Mesendoderm (in vitro differentiated cells): ENCODE data around the gene PKNOX1.
"Not testable (repeated sequence)": the region's sequence is repeated elsewhere in the genome, so short reads cannot be mapped to it uniquely, and the experiment has no call there.

Experiments used
- DNase-seq: peaks from one replicate; pipeline ENCODE4 v3.0.0; 2013
- H2AK5ac ChIP-seq: 2 replicates; pipeline ENCODE4 v1.6.1; 2013; ENCODE audit warnings: low read length, inconsistent platforms
- H2BK120ac ChIP-seq: 2 replicates; pipeline ENCODE4 v1.6.1; 2013; ENCODE audit warnings: low read depth, mild to moderate bottlenecking, low read length, moderate library complexity, mixed read lengths
- H2BK15ac ChIP-seq: replicated peaks from 2 replicates; pipeline ENCODE4 v1.6.1; 2013; ENCODE audit warnings: low read depth, mild to moderate bottlenecking, moderate library complexity
- H2BK5ac ChIP-seq: 2 replicates; pipeline ENCODE4 v1.6.1; 2013; ENCODE audit warnings: low read length, inconsistent platforms
- H3K18ac ChIP-seq: 2 replicates; pipeline ENCODE4 v1.6.1; 2013; ENCODE audit warnings: mild to moderate bottlenecking, low read length, mixed read lengths
- H3K23ac ChIP-seq: one replicate; pipeline ENCODE4 v1.6.1; 2013; ENCODE audit warnings: low read length
- H3K27ac ChIP-seq: 2 replicates; pipeline ENCODE4 v1.5.1; 2013; ENCODE audit warnings: low read depth, mild to moderate bottlenecking, inconsistent platforms, low read length, moderate library complexity
- H3K27me3 ChIP-seq: 2 replicates; pipeline ENCODE4 v1.6.1; 2013; ENCODE audit warnings: low read length, control low read depth, mild to moderate bottlenecking, inconsistent platforms; ENCODE audit not compliant: insufficient read depth, poor library complexity
- H3K36me3 ChIP-seq: 2 replicates; pipeline ENCODE4 v1.6.1; 2013; ENCODE audit warnings: low read length, inconsistent platforms; ENCODE audit not compliant: control insufficient read depth, insufficient read depth
- H3K4ac ChIP-seq: one replicate; pipeline ENCODE4 v1.6.1; 2013; ENCODE audit warnings: low read depth, mild to moderate bottlenecking, low read length, moderate library complexity
- H3K4me1 ChIP-seq: 2 replicates; pipeline ENCODE4 v1.6.1; 2013; ENCODE audit warnings: low read depth, low read length, inconsistent platforms; ENCODE audit not compliant: control insufficient read depth
- H3K4me2 ChIP-seq: 2 replicates; pipeline ENCODE4 v1.6.1; 2013; ENCODE audit warnings: low read length
- H3K4me3 ChIP-seq: 2 replicates; pipeline ENCODE4 v1.5.1; 2013; ENCODE audit warnings: mild to moderate bottlenecking, low read length
- H3K56ac ChIP-seq: one replicate; pipeline ENCODE4 v1.6.1; 2013; ENCODE audit warnings: low read length
- H3K79me1 ChIP-seq: 2 replicates; pipeline ENCODE4 v1.6.1; 2013; ENCODE audit warnings: low read length, inconsistent platforms
- H3K79me2 ChIP-seq: 2 replicates; pipeline ENCODE4 v1.6.1; 2013; ENCODE audit warnings: mild to moderate bottlenecking, low read length; ENCODE audit not compliant: control insufficient read depth, insufficient read depth
- H3K9ac ChIP-seq: 2 replicates; pipeline ENCODE4 v1.6.1; 2013; ENCODE audit warnings: low read length, inconsistent platforms
- H4K5ac ChIP-seq: one replicate; pipeline ENCODE4 v1.6.1; 2013; ENCODE audit warnings: low read length
- H4K8ac ChIP-seq: one replicate; pipeline ENCODE4 v1.6.1; 2013; ENCODE audit warnings: low read depth, mild to moderate bottlenecking, control low read depth, low read length, moderate library complexity
- WGBS: extraction: QIAGEN DNeasy Blood & Tissue Kit; methylation state at CpG from one replicate; pipeline ENCODE4 v1.1.7; 2013; ENCODE audit warnings: low lambda C conversion rate, missing lambda C conversion rate; ENCODE audit not compliant: insufficient coverage; ENCODE audit errors: extremely low coverage; 5-methylcytosine and 5-hydroxymethylcytosine counted together

The PKNOX1 gene

DNA sequence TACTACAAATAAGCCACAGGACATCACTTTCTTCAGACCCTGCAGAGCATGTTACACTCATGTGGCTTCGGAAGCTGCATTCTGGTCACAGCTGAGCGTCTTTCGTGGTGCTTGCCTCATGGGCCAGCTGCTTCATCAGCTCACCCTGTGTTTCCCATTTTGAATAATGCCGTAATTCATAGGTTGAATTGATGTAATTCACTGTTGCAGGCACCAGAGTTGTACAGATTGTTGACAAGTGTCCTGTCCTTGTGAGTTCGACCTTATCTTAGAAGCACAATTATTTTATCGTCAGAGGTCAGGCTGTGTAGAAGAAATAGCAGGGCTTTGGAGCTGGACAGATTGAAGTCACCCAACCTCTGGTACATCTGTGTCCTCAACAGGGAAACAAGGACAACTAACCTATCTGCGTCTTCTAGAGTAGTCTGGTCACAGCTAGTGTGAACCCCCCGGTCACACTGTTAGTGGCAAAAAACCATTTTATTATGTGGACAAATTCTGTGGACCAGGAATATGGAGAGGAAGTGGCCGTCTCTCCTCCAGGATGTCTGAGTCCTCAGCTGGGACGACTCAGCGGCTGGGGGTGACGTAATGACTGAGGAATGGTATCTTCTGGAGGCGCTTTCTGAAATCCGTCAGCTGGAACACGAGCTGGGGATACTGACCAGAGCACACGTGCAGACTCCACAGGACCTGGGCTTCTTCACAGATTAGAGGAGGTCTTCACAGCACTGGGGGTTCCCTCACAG is 17.8 kb downstream of the PKNOX1 start:
- Histone ChIP-seq H3K4me3 (no peak overlapping the region), H2AK5ac (no peak overlapping the region), H3K56ac (peak overlapping the region; percentile 35), H3K27ac (no peak overlapping the region), H3K36me3 (peaks cover 1% of the 10 kb centered on the region), H3K23ac (no peak overlapping the region), H4K8ac (no peak overlapping the region), H3K18ac (no peak overlapping the region), H4K5ac (no peak overlapping the region), H3K4me2 (no peak overlapping the region), H2BK15ac (no peak overlapping the region), H2BK5ac (no peak overlapping the region), H3K9ac (no peak overlapping the region), H2BK120ac (no peak overlapping the region), H3K79me2 (no peaks in the 10 kb centered on the region), H3K27me3 (no peaks in the 10 kb centered on the region), H3K4ac (peak overlapping the region; percentile 56), H3K79me1 (peaks cover 5% of the 10 kb centered on the region), H3K4me1 (peaks cover 3% of the 10 kb centered on the region)
- peak; percentile 86 for DNase-seq
- WGBS: no CpG with 5 or more reads among the region's 16 CpGs

- Histone ChIP-seq H3K27me3 (no peaks in the 10 kb centered on the region), H3K23ac (no peak overlapping the region), H2BK120ac (no peak overlapping the region), H3K56ac (peak overlapping the region; percentile 76), H3K18ac (no peak overlapping the region), H2BK15ac (no peak overlapping the region), H3K79me1 (peaks cover 5% of the 10 kb centered on the region), H3K36me3 (peaks cover 1% of the 10 kb centered on the region), H4K5ac (no peak overlapping the region), H4K8ac (no peak overlapping the region), H3K4me2 (no peak overlapping the region), H2BK5ac (peak overlapping the region; percentile 51), H3K4me3 (no peak overlapping the region), H3K79me2 (no peaks in the 10 kb centered on the region), H3K27ac (no peak overlapping the region), H3K4me1 (peaks cover 3% of the 10 kb centered on the region), H3K4ac (no peak overlapping the region), H3K9ac (peak overlapping the region; percentile 19), H2AK5ac (peak overlapping the region; percentile 45)
- DNase-seq: peak; percentile 38
- WGBS: no CpG with 5 or more reads among the region's 16 CpGs
Measured at GRCh38 chr21:42993051-42993712, 18.8 kb downstream of the PKNOX1 start.

DNA sequence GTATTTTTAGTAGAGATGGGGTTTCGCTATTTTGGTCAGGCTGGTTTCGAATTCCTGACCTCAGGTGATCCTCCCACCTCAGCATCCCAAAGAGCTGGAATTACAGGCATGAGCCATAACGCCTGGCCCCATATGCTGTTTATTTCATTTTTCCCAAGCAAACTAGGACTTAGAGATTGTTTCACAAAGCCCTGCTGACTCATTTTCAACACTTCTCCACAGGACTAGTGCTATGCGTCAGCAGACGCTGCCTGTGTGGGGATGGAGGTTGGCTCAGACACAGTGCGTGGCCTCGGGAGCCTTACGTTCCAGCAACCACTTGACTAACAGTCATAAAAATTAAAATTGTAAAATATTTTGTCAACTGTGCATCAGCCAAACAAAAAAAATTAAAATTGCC is 22.7 kb downstream of the PKNOX1 start:
- no peak overlapping the region for H3K56ac ChIP-seq
- no peak overlapping the region for H3K4me2 ChIP-seq
- no peak overlapping the region for H3K23ac ChIP-seq
- H3K27me3 ChIP-seq: no peaks in the 10 kb centered on the region
- no peak overlapping the region for H3K4me3 ChIP-seq
- peaks cover 1% of the 10 kb centered on the region for H3K36me3 ChIP-seq
- H4K8ac ChIP-seq: no peak overlapping the region
- no peak overlapping the region for H4K5ac ChIP-seq
- no peak overlapping the region for H2BK5ac ChIP-seq
- peaks cover 3% of the 10 kb centered on the region for H3K4me1 ChIP-seq
- no CpG with 5 or more reads among the region's 8 CpGs for WGBS
- H2BK120ac ChIP-seq: no peak overlapping the region
- H3K79me1 ChIP-seq: peaks cover 4% of the 10 kb centered on the region
- no peak overlapping the region for H3K18ac ChIP-seq
- H3K27ac ChIP-seq: no peak overlapping the region
- H2BK15ac ChIP-seq: no peak overlapping the region
- H3K4ac ChIP-seq: no peak overlapping the region
- no peak overlapping the region for H2AK5ac ChIP-seq
- no peak overlapping the region for H3K9ac ChIP-seq
- DNase-seq: no peak
- H3K79me2 ChIP-seq: no peaks in the 10 kb centered on the region

DNA sequence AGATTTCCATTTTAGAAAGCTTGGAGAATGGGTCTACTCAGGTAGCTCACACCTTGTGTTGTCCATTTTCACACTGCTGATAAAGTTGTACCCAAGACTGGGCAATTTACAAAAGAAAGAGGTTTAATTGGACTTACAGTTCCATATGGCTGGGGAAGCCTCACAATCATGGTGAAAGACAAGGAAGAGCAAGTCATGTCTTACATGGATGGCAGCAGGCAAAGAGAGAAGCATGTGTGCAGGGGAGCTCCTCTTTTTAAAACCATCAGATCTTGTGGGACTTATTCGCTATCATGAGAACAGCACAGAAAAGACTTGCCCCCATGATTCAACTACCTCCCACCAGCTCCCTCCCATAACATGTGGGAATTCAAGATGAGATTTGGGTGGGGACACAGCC is 23.6 kb downstream of the PKNOX1 start:
- not testable (repeated sequence) for H3K9ac ChIP-seq, H3K27me3 ChIP-seq, H3K27ac ChIP-seq, H4K5ac ChIP-seq, H2BK120ac ChIP-seq, H3K4me2 ChIP-seq, H3K18ac ChIP-seq, H3K4me1 ChIP-seq, H3K56ac ChIP-seq, H3K23ac ChIP-seq, H3K4ac ChIP-seq, DNase-seq, H2BK5ac ChIP-seq, H3K79me1 ChIP-seq, H3K36me3 ChIP-seq, H3K79me2 ChIP-seq, H2AK5ac ChIP-seq, H4K8ac ChIP-seq, H3K4me3 ChIP-seq, H2BK15ac ChIP-seq
- no CpG with 5 or more reads among the region's 1 CpG for WGBS

GRCh38 chr21:42999152-42999551 is 24.8 kb downstream of the PKNOX1 start:
- not testable (repeated sequence) for H3K4me3 ChIP-seq, H2BK120ac ChIP-seq, H3K4ac ChIP-seq, H4K5ac ChIP-seq, H3K27me3 ChIP-seq, H3K18ac ChIP-seq, H3K27ac ChIP-seq, H2AK5ac ChIP-seq, H3K79me1 ChIP-seq, H3K23ac ChIP-seq, H3K79me2 ChIP-seq, H3K36me3 ChIP-seq, H2BK15ac ChIP-seq, H3K4me2 ChIP-seq, H2BK5ac ChIP-seq, H3K9ac ChIP-seq, H4K8ac ChIP-seq, H3K56ac ChIP-seq, H3K4me1 ChIP-seq
- no CpG with 5 or more reads among the region's 2 CpGs for WGBS
- peak; percentile 31 for DNase-seq
